ENCODE measurements around the gene ARHGAP4.

Gene ARHGAP4
- total RNA-seq: 165 to 298 (median 258) reads per million in 4 experiments

GRCh38 chrX:153925739-153926551, at the start of gene ARHGAP4:
Gene ARHGAP4, minus strand, starts transcription at chrX:153926264. Its CDS starts 62 bp downstream, at chrX:153926202.
- DNase-seq: peak; percentile 28

- no peak for DNase-seq
These were observed 48.7 kb upstream of the ARHGAP4 start for GRCh38 chrX:153974726-153975286.

- no peak for DNase-seq
These were observed 48.1 kb upstream of the ARHGAP4 start for GRCh38 chrX:153974003-153974725.

- no peak for DNase-seq
These were observed 47.3 kb upstream of the ARHGAP4 start for GRCh38 chrX:153973127-153974002.

- peak; percentile 74 for DNase-seq
These were observed 46.5 kb upstream of the ARHGAP4 start, which contains the start of gene TMEM187 for GRCh38 chrX:153972368-153973126. Gene TMEM187, plus strand, starts transcription at chrX:153972754. Its CDS starts 9,309 bp downstream, at chrX:153982063.

- DNase-seq: peak; percentile 81
These were observed 45.6 kb upstream of the ARHGAP4 start, which contains the start of gene HCFC1 for GRCh38 chrX:153971450-153972367. Gene HCFC1, minus strand, starts transcription at chrX:153971818. Its CDS starts 978 bp downstream, at chrX:153970840.

GRCh38 chrX:153971124-153971449, 45.0 kb upstream of the ARHGAP4 start:
- peak; percentile 66 for DNase-seq

GRCh38 chrX:153970357-153971123, 44.5 kb upstream of the ARHGAP4 start:
- peak; percentile 19 for DNase-seq

- DNase-seq: no peak
These were observed 43.9 kb upstream of the ARHGAP4 start for GRCh38 chrX:153969904-153970356.

GRCh38 chrX:153969125-153969903, 43.2 kb upstream of the ARHGAP4 start:
- no peak for DNase-seq

GRCh38 chrX:153968754-153969124, 42.7 kb upstream of the ARHGAP4 start:
- DNase-seq: no peak

GRCh38 chrX:153968255-153968654, 42.2 kb upstream of the ARHGAP4 start:
- no peak for DNase-seq

- no peak for DNase-seq
These were observed 41.6 kb upstream of the ARHGAP4 start for GRCh38 chrX:153967536-153968224.

- no peak for DNase-seq
These were observed 40.9 kb upstream of the ARHGAP4 start for GRCh38 chrX:153966841-153967535.

- no peak for DNase-seq
These were observed 40.2 kb upstream of the ARHGAP4 start for GRCh38 chrX:153966283-153966688.

GRCh38 chrX:153965406-153965805, 39.3 kb upstream of the ARHGAP4 start:
- DNase-seq: no peak

- DNase-seq: no peak
These were observed 38.0 kb upstream of the ARHGAP4 start for GRCh38 chrX:153964105-153964504.

- DNase-seq: no peak
These were observed 37.5 kb upstream of the ARHGAP4 start for GRCh38 chrX:153963546-153963945.

Measured in effector CD8-positive, alpha-beta T cell (primary cell).